ENCODE results near the gene CFAP97. TPM values are rescaled to one million over a fixed set of nuclear protein-coding genes. Genes with fewer than 3 reads are reported as not detected.

Gene CFAP97
- total RNA-seq, 1 donor from 2014 or later = 78.6 TPM

GRCh38 chr4:185113340-185113739, 90.5 kb downstream of the CFAP97 start:
- H3K36me3 Mint-ChIP-seq = peaks cover 2% of the 10 kb centered on the region
- DNase-seq (ENCODE audit: low spot score) = no peak
- H4K20me1 ChIP-seq (ENCODE audit: low read depth) = no peaks in the 10 kb centered on the region
- TF ChIP-seq EZH2phosphoT487 (IDR thresholded peaks at IDR 0.05) (no peak), CTCF (IDR thresholded peaks at IDR 0.05) (no peak), EZH2 (IDR thresholded peaks at IDR 0.05) (no peak)
- H3K9me3 ChIP-seq (ENCODE audit: low read depth) = no peaks in the 10 kb centered on the region
- no peaks in the 10 kb centered on the region for H3K4me1 ChIP-seq
- H3F3A ChIP-seq (ENCODE audit: low read depth) = no peaks in the 10 kb centered on the region
- H3K4me3 Mint-ChIP-seq = no peak overlapping the region
- H3K36me3 ChIP-seq = no peaks in the 10 kb centered on the region
- no peaks in the 10 kb centered on the region for H3K79me2 ChIP-seq (ENCODE audit: low read depth)
- H3K27ac ChIP-seq = no peak overlapping the region
- no peak overlapping the region for H3K4me2 ChIP-seq
- no peak overlapping the region for H3K27ac Mint-ChIP-seq
- H2AFZ ChIP-seq (replicated peaks) = no peak overlapping the region
- H3K27me3 Mint-ChIP-seq (ENCODE audit: insufficient read depth, low read depth) = no peaks in the 10 kb centered on the region
- H3K27me3 ChIP-seq = no peaks in the 10 kb centered on the region
- H3K9ac ChIP-seq = no peak overlapping the region
- no peaks in the 10 kb centered on the region for H3K9me3 Mint-ChIP-seq
- H3K4me3 ChIP-seq = no peak overlapping the region
- H3K4me1 Mint-ChIP-seq = peaks cover 8% of the 10 kb centered on the region

GRCh38 chr4:185112104-185112503, 91.7 kb downstream of the CFAP97 start:
- no peaks in the 10 kb centered on the region for H4K20me1 ChIP-seq (ENCODE audit: low read depth)
- H3K4me2 ChIP-seq = no peak overlapping the region
- H3K4me1 Mint-ChIP-seq = peaks cover 8% of the 10 kb centered on the region
- no peaks in the 10 kb centered on the region for H3K27me3 Mint-ChIP-seq (ENCODE audit: insufficient read depth, low read depth)
- H3K9me3 Mint-ChIP-seq = no peaks in the 10 kb centered on the region
- no peaks in the 10 kb centered on the region for H3K4me1 ChIP-seq
- H3K27me3 ChIP-seq = no peaks in the 10 kb centered on the region
- no peak overlapping the region for H3K4me3 Mint-ChIP-seq
- no peak overlapping the region for H3K9ac ChIP-seq
- H3K27ac ChIP-seq = no peak overlapping the region
- H3F3A ChIP-seq (ENCODE audit: low read depth) = no peaks in the 10 kb centered on the region
- DNase-seq (ENCODE audit: low spot score) = no peak
- no peak overlapping the region for H3K4me3 ChIP-seq
- TF ChIP-seq CTCF (IDR thresholded peaks at IDR 0.05) (no peak), EZH2 (IDR thresholded peaks at IDR 0.05) (no peak)
- no peak overlapping the region for H2AFZ ChIP-seq (replicated peaks)
- H3K36me3 ChIP-seq = no peaks in the 10 kb centered on the region
- peaks cover 2% of the 10 kb centered on the region for H3K36me3 Mint-ChIP-seq
- no peaks in the 10 kb centered on the region for H3K9me3 ChIP-seq (ENCODE audit: low read depth)
- H3K79me2 ChIP-seq (ENCODE audit: low read depth) = no peaks in the 10 kb centered on the region
- H3K27ac Mint-ChIP-seq = no peak overlapping the region

DNA sequence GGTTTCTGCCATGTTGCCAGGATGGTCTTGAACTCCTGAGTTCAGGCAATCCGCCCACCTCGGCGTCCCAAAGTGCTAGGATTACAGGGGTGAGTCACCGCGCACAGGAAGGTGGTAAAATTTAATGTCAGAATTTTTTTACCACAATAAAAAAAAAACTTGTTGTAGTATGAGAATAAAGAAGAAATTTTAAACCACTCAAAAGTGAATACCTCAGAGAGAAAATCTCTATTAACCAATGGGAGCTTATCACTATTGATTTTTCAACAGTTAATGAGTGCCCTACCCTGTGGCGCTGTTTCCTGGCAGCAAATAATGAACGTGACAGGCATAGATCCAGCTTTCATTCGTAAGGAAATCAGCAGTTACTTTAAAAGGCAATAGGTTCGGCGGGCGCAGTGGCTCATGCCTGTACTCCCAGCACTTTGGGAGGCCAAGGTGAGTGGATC, 93.4 kb downstream of the CFAP97 start:
- no peaks in the 10 kb centered on the region for H3K9me3 Mint-ChIP-seq
- Histone ChIP-seq H2AFZ (replicated peaks) (no peak overlapping the region), H3F3A (ENCODE audit: low read depth) (no peaks in the 10 kb centered on the region), H3K79me2 (ENCODE audit: low read depth) (no peaks in the 10 kb centered on the region), H3K9ac (no peak overlapping the region), H3K9me3 (ENCODE audit: low read depth) (no peaks in the 10 kb centered on the region), H3K4me2 (no peak overlapping the region), H3K27me3 (no peaks in the 10 kb centered on the region), H3K4me1 (no peaks in the 10 kb centered on the region), H3K36me3 (no peaks in the 10 kb centered on the region), H4K20me1 (ENCODE audit: low read depth) (no peaks in the 10 kb centered on the region), H3K27ac (no peak overlapping the region), H3K4me3 (no peak overlapping the region)
- DNase-seq (ENCODE audit: low spot score) = no peak
- H3K27ac Mint-ChIP-seq = no peak overlapping the region
- peaks cover 3% of the 10 kb centered on the region for H3K4me1 Mint-ChIP-seq
- no peaks in the 10 kb centered on the region for H3K27me3 Mint-ChIP-seq (ENCODE audit: insufficient read depth, low read depth)
- TF ChIP-seq EZH2phosphoT487 (IDR thresholded peaks at IDR 0.05) = no peak
- no peak for TF ChIP-seq CTCF (IDR thresholded peaks at IDR 0.05)
- no peak for TF ChIP-seq EZH2 (IDR thresholded peaks at IDR 0.05)
- H3K4me3 Mint-ChIP-seq = no peak overlapping the region
- peaks cover 2% of the 10 kb centered on the region for H3K36me3 Mint-ChIP-seq

All from neural progenitor cell (in vitro differentiated cells).